A549 (cell line): ENCODE results near the gene TSPEAR.

Experiments used
- CTCF ChIP-seq: fragments of >200 bp; sonication (Bioruptor Twin); formaldehyde crosslinking; IDR thresholded peaks from 3 replicates; pipeline ENCODE4 v1.5.1; 2016
- EHMT2 ChIP-seq: fragments of 200-600 bp; sonication (generic); IDR thresholded peaks from 2 replicates; pipeline ENCODE4 v1.6.1; 2016; ENCODE audit warnings: antibody characterized with exemption, low read depth, mild to moderate bottlenecking, moderate library complexity
- MAFK ChIP-seq: fragments of 450-650 bp; IDR thresholded peaks from 2 replicates; pipeline ENCODE4 v1.6.1; 2014; ENCODE audit not compliant: partially characterized antibody
- POLR2A ChIP-seq: IDR thresholded peaks from 2 replicates; pipeline ENCODE4 v1.6.1; 2012; ENCODE audit warnings: mild to moderate bottlenecking, low read length
- SMC3 ChIP-seq: fragments of >200 bp; sonication (Bioruptor Twin); formaldehyde crosslinking; IDR thresholded peaks from 3 replicates; pipeline ENCODE4 v1.6.1; 2018; ENCODE audit warnings: inconsistent platforms
- ZFP36 ChIP-seq: fragments of 450-650 bp; IDR thresholded peaks from 2 replicates; pipeline ENCODE4 v1.6.1; 2014; ENCODE audit warnings: borderline replicate concordance; ENCODE audit not compliant: partially characterized antibody

GRCh38 chr21:44710756-44711326, 531 bp downstream of the TSPEAR start:
- TF ChIP-seq ZFP36 = no peak
- TF ChIP-seq SMC3 = no peak
- TF ChIP-seq POLR2A = no peak
- no peak for TF ChIP-seq EHMT2
- no peak for TF ChIP-seq CTCF
- no peak for TF ChIP-seq MAFK
